Caki2 (cell line): ENCODE results near the gene MLKL. TPM values are rescaled to one million over a fixed set of nuclear protein-coding genes. Genes with fewer than 3 reads are reported as not detected.

Experiments used
- DNase-seq: peaks from one replicate; pipeline ENCODE4 v3.0.0-alpha.2; 2015; ENCODE audit warnings: low read depth
- in situ Hi-C: cut with HindIII; loops from 2 replicates; pipeline ENCODE4 v1.10.0; 2016; ENCODE audit warnings: low sequenced_read_pairs, low pct_unique_long_range_greater_than_20kb, mixed read lengths
- total RNA-seq: library from RNA; depleted of rRNA; stranded (reverse); fragments of >200 nt; shearing (Covaris generic); gene quantifications from 2 replicates; pipeline ENCODE4 v1.2.3, GENCODE V29; 2014; ENCODE audit warnings: low replicate concordance; rRNA removed

Gene MLKL
- total RNA-seq, 1 experiment from 2014 or later = 28.5 TPM

DNA sequence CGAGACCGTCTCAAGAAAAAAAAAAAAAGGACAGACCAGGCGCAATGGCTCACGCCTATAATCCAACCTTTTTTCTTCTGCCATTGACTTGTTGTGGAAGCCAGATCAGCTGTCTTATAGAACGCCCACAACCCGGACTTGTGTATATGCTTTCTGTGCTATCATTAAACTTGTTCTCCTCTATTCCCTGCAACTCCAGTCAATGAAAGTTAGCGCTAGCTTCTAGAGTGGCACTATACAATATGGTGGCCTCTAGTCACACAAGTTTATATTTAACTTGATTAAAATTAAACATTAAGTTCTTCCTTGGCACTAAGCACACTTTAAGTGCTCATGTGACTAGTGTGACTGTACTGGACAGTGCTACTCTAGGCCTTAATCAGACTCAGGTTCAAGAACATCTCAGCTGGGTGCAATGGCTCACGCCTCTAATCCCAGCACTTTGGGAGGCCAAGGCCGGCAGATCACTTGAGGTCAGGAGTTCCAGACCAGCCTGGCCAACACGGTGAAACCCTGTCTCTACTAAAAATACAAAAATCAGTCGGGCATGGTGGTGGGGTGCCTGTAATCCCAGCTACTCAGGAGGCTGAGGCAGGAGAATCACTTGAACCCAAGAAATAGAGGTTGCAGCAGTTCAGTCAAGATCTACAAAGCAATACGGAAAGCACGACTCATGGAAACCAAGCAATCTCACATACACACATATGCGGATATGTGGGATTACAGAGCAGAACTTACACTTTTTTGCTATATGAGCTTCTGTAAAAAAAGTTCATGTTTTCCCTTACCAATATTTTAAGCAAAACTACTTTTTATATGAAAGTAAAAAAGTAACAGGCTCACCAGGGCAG lies 74.9 kb downstream of the MLKL start:
- in situ Hi-C loops = no loop called here
- DNase-seq = peak; percentile 83

DNA sequence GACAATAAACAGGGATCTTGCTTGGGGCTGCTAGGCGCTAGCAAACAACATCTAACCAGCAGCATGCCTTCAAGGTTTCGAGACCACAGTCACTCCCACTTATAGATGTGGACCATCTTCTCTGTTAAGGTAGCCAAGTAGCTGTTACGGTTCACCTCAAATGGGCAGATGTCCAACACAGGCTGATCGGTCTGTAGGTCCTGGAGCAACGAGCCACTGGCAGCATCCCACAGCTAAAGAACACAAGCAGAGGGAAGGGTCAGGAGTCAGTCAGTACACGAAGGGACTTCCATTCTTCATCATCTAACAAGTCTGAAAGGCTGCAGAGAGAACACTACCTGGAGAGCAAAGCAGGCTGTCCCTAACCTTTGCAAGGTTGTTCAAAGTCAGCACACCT lies 76.8 kb downstream of the MLKL start:
- in situ Hi-C loops = no loop called here
- DNase-seq = no peak

DNA sequence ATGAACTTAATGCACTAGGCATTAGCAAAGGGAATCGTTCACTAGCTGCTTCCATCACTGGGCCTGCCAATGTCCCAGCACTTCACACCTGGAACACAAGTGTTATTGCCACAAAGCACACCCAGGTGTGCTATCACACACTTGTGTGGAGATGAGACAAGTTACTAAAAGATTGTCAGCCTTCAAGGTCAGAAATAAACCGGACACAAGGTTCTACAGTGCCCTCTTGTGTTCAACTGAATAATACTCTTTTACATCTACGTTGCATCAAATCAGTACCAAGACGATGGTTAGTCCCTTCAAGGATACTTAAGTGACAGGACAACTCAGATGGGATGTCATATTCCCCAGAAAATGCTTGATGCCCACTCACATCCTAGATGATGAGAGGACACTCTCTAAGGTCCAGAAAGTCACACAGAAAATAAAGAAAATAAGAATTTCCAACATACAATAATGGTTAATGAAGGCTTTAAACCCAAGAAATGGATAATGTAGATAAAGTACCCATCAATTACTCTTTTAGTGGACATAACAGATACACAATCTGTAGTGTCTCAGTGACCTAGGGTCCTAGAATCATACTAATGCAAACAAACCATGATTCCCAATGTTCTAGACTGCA lies 77.3 kb downstream of the MLKL start:
- DNase-seq = peak; percentile 56
- in situ Hi-C loops = no loop called here

DNA sequence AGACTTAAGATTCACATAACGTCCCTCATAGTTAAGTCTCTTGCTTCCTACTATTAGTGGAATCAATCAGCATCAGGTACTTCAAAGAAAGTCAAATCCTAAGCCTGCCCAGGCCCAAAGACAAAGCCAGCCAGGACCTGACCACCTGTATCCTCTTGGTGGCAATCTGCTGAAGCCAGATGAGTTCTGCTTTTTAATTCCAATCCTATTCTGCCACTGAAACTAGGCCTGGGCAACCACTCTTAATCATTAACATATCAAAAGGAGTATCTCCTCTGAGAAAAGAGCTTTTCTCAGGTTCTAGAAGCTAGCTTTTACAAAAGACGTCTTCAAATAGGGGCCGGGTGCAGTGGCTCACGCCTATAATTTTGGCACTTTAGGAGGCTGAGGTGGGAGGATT lies 78.7 kb downstream of the MLKL start:
- in situ Hi-C loops = no loop called here
- no peak for DNase-seq

Other genes with a start within 250 kb of the MLKL start
- gene GLG1, start 93.7 kb downstream of the MLKL start, total RNA-seq = 47.5 and 48.3 TPM in 2 replicates
- 27.4 and 47.7 TPM in 2 replicates for gene RFWD3, start 34.0 kb downstream of the MLKL start, total RNA-seq
- gene FA2H, start 74.0 kb upstream of the MLKL start, total RNA-seq = 1.4 and 10.7 TPM in 2 replicates